ENCODE measurements around the gene CATSPERD.

The CATSPERD gene, protein sequence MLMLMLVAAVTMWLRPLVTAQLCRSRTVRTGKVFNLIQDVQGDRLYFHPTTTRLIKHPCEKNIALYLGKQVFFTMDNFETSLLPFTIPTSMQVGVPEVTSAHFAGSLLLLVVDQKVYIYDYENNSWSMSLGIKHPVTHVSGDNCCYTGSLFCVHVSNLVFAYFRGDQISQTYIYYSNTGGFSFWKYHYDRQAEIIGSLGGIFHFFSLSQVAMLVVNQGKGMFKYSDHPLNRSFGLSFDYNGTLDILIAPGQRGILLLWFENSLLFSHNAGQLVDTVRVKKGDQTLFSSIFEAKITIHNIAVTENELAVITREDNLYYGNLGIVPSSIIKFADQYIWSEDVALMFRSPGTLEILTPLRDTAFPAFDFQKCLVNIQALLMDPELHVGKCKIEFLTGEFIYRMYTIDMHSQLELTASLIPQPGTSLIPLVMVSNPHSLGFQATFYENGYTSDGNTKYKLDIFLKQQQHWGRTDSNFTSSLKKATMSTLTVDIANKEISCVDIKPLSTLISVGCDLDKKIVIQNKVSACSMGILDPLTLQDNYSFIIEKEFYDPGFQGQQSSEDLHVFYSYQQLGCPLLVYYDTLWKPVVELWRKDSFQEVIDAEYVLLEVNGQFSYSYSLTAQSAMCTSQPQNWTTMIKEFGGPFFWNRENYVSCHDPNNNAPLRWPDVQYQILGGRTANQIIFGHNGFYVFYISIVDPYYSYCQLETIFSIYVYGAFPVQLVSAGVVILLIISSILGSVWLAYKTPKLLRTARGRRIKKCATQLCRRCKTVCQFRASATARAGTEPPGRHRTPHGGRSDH

DNA sequence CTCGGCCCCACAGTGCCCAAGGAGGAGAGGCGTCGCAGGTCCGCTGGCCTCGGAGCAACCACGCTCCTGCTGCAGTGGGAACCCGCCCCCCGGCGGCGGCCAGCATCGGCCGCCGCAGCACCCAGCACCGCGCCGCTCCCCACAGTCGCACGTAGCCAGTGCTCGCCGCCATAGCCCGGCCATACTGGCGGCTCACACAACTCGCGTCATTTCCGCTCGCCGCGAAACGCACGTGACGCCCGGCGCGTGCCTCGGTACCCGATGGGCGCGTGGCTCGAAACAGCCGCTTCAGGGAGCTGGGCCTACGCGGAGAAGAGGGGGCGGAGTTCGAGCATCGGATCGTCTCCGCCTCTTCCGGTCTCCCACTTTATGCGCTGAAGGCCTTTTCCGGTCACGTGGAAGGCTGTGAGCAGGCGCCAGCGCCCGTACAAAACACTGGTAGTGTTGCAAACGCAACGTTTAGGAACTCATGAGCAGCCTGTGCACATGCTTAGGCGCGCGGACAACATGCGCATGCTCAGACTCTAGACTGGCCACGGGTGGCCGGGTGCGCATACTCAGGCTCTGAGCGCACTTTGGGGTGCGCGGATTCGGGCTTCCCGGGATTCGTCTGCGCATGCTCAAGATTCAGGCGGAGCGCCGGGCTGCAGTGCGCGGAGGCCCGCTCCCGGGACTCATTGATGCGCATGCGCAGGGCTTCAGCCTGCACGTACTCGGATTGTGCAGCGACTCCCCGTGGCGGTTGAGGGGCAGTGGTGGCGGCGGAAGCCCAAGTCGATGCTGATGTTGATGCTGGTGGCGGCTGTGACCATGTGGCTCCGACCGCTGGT, at the start of gene CATSPERD, which contains the start of gene LONP1:
TSS of gene CATSPERD (plus strand) at position 677 of the 830 bp plus-strand sequence. CDS start at position 778, 101 bp downstream.
TSS of gene LONP1 (minus strand) at position 186 of the 830 bp plus-strand sequence. CDS start at position 172, 14 bp downstream.
- DNase-seq: peak; percentile 100

DNA sequence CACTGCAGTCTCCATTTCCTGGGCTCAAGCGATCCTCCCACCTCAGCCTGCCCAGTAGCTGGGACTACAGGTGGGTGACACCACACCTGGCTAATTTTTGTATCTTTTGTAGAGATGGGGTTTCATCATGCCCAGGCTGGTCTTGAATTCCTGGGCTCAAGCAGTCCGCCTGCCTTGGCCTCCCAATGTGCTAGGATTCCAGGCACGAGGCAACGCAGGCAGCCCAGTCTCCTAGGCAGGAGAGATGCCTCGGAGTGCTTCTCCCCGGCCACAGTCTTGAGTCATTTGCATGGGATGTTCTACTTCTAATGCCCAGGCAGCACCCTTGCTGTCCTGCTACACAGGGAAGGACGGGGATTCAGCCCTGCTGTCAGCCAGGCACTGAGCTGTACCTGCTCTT, 48.8 kb upstream of the CATSPERD start:
- no peak for DNase-seq

DNA sequence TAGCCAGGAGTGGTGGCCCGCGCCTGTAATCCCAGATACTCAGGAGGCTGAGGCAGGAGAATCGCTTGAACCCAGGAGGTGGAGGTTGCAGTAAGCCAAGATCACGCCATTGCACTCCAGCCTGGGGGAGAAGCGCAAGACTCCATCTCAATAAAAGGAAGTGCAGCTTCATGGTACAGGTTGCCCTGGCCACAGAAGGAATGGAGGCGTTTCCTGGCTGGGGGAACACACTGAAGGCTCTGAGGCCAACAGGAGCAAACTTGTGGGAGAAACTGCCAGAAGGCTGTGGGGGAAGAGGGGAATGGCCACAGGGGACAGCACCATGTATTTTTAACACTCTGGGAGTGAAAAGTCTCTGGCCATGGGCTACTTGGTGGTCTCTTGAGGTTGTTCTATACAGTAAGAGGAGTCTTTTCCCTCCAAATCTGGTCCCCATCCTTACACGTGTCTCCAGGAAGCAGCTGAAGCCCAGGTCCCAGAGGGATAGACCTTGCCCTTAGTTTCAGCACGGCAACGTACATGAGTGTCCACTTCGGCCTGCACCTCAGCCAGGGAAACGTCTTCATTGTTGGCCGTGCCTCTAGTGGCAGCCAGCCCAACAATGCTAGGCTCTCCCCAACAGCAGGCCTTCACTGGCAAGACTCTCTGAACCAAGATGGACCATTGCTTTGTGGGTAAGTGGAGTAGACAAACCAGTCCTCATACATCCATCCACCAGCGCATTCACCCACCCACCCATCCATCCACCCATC, 47.6 kb upstream of the CATSPERD start:
- no peak for DNase-seq

DNA sequence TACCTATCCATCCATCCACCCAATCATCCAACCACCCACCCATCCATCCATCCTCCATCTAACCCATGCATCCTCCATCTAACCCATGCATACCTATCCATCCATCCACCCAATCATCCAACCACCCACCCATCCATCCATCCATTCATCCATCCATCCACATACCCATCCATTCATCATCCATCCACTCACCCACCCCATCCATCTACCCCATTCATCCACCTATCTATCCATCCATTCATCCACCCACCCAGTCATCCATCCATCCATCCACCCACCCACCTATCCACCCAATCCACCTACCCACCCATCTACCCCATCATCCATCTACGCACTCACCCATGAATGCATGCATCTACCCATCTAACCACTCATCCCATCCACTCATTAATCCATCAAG, 46.7 kb upstream of the CATSPERD start:
- DNase-seq: no peak

DNA sequence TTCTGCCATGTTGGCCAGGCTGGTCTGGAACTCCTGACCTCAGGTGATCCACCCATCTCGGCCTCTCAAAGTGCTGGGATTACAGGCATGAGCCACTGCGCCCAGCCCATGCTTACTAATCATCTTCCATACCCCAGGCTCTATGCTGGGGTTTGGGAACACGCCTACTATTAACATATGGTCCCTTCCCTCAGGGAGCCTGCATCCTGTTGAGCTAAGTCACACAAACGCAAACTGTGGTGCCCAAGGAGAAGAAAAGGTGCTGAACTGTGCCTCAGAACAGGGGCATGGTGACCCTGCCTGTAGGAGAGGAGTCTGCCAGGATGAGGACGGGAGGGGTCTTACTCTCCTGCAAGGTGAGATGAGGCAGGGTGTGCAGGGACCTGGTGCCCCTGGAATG, 45.7 kb upstream of the CATSPERD start:
- no peak for DNase-seq

DNA sequence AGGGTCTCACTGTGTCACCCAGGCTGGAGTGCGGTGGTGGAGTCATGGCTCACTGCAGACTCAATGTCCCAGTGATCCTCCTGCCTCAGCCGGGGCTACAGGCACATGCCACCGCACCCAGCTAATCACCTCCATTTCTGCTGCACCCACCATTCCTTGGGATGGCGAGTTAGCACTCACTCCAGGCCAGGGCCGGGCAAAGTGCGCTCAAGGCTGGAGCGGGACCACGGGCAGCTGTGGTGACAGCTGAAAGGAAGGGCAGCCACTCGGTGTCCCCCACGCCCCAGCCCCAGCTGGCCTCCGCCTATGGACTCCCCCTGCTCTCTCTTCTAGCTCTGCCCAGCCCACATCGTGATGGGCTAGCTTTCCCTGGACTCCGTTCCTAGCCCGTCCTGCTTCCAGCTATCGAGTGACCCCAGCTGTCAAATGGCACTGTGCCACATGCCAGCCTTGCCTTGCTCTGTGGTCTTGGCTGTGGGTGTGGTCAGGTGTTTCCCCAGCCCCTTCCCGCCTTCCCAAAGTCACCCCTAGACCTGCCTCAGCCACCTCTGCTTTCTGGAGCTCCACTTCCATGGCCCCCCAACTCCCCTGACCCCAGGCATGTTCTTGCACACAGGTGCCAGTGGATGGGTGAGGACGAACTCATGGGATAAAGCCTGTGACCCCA, 44.2 kb upstream of the CATSPERD start:
- DNase-seq: no peak

DNA sequence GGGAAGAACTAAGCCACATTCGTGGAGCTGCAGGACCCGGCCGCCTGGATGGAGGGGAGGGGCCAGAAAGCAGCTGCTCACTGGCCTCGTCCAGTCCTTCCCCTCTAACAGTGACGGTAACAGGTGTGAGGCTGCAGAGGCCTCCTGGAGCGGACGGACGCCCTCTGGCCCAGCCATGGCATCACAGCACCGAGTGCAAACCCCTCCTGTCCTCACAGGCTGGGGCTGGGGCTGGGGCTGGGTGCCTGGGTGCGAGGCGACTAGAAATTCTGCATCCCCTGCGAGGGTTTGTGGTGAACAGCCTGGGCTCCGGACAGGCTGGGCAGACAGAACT, 43.7 kb upstream of the CATSPERD start:
- DNase-seq: no peak

DNA sequence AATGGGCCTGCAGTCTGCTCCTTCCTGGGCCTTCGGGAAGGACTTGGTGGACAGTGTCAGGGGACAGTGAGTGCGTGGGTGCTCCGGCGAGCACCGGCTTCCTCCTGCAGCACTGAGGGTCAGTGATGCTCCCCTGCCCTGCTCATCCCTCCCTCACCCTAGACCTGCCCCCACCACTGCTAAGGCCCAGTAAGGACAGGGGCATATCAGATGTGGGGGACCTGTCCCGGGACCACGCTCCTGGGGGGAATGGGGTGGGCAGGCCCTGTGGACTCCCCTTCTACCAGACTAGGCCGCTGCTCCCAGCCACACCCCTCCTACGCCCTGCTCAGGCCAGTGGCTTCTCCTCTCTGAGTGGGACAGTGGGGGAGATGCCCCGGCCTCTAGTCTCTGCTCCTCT, 43.3 kb upstream of the CATSPERD start:
- no peak for DNase-seq

DNA sequence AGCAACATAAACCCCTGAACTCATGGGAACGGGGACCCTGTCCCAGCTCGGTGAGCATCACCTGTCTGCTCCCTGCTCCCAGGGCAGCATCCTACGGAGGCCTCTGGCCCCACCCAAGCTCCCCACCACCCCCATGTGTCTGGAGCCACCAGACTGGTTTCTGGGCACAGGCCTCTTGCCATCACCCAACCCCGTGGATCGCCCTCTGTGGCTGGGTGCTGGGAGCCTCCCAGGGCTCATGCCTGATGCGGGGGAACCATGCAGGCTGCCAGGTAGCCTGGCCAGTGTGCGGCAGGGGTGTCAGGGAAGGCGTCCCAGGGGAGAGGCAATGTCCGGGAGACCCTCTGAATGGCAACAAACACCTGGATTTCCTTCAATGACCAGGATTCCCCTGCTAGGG, 42.9 kb upstream of the CATSPERD start:
- no peak for DNase-seq

DNA sequence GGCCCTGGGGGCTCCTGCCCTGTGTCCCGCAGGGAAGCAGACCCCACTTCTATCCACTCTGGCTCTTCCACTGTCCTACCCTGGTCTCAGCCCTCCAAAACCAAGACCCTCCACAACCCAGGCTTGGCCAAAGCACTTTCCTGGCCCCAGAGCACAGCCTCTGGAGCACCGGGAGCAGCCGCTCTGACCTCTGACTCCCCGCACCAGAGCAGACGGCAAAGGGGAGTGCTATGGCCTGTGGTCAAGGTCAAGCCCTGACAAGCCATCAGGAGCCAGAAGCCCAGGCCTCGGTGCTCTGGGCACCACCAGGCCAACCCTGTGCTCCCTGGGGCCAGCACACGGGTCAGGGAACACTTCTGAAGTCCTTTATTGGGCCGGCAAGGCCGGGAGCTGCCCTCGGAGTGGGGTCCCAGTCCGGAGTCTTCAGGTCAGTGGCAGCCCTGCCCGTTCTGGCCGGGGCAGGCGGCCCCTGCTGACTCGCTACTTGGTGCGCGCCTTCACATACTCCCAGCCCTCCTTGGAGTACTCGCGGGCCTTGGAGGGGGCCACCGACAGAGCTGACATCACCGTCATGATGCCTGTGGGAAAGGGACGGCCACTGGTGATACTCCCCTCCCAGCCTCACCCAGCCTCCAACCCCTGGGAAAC, 42.2 kb upstream of the CATSPERD start:
- no peak for DNase-seq

DNA sequence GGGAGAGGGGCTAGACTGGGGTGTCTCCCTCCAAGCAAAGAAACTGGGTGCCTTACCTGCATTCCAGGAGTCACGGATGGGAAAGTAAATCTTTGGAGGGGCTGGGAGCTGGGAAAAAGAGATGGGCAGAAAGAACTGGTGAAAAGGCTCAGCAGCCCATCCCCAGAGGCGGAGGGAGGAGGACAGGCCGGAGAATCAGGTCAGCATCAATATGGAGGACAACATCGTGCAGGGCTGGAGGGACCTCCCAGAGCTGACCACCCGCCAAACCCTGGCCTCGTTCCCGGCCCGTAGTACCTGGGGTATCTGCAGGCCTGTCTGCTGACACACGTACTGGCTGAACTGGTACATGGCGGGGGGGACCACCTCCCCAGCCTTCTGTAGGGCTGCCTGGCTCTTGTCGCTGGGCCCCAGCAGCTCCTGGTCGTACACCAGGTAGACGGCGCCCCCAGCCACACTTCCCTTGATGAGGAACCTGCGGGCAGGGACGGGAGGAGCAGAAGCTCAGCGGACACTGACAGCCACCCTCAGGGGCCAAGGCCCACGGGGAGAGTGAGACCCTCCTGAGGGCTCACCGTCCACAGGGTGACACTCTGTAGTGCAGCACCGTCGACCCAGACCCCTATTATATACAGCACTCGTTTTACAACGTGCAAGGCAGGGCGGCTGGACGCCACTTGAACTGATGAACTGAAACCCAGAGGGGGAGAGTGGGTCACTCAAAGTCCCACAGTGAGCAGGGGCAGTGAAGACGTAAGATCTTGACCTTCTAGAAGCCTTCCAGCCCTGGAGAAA, 41.0 kb upstream of the CATSPERD start:
- no peak for DNase-seq

DNA sequence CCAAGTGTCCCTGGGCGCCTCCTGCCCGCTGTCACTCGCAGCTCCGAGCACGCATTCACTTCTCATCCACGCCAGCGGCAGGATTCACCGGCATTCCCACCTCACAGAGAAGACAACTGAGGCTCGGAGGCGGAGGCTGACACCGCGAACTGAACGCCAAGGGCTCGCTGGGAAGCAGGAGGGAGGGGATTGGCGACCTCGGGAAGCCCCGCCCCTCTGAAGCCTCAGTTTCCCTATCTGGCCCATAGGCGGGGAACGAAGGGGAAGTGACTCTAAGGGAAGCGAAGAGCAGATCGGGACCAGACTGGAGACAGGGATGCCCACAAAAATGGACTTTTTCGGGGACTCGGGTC, 40.4 kb upstream of the CATSPERD start:
- DNase-seq: no peak

DNA sequence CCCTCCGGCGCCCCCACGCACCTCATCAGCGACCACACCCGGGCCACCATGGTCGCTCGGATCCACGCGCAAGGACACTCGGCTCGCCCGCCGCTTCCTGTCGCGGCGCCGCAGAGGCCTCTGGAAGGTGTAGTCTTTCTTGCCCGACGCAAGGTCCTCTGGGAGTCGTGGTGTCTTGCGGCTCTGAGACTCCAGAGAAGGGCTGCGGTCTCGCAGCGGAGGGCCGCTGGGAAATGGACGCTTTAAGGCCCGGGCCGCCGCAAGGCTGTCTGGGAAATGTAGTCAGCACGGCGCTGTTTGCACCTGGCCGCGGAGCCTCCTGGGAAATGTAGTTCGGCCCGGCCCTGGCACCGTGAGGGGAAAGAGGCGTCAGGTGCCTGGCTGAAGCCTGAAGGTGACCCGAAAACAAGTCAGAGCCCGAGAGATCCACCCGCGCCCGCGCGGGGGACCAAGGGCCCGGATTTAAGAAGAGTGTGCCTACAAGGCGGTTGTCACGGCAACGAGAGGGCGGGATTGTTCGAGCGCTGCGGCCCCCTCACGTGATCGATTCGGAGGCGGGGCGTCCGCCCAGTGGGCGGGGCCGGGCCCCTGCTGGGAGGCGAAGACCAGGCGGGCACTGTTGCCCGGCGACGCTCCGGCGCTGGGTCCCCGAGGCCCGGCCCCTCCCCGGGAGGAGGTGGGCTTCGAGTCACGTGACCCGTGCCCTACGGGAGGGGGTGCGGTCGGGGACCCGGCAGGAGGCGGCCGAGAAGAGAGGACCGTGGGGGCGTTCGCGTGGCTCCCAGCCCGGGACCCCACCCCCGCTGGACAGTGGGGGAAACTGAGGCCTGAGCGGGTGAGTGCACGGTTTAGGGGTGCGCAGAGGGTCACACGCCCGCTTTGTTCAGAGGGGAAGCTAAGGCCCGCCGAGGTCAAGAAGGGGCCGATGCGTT, 39.7 kb upstream of the CATSPERD start, which contains the start of the genes HSD11B1L and MICOS13:
TSS of gene HSD11B1L (plus strand) at position 591 of the 932 bp plus-strand sequence. CDS start 3,806 bp downstream, outside the sequence.
TSS of gene MICOS13 (minus strand) at position 80 of the 932 bp plus-strand sequence. CDS start at position 50, 30 bp downstream.
- DNase-seq: peak; percentile 100

DNA sequence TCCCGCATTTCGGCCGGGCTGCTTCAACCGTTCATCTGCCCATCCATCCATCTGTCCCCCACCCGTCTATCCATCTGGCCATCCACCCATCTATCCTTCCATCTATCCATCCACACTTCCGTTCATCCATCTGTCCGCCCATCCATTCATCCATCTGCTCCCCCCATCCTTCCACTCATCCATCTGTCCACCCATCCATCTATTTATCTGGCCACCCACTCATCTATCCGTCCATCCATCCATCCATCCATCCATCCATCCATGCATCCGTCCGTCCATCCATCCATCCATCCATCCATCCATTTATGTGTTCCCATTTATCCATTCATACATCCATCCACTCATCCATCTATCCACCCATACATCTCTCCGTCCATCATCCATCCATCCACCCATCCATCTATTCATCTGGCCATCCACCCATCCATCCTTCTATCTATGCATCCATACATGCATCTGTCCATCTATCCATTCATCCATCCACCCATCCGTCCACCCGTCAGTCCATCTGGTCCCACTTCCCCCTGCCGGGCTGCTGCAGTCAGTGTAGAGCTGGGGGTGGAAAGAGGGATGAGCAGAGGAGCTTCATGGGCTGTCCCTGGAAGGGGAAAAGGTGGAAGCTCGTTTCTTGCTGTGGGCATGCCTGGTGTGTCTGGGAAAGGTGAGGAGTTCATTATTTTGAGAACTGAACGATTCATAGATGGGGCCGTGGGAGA, 38.9 kb upstream of the CATSPERD start:
- DNase-seq: no peak

DNA sequence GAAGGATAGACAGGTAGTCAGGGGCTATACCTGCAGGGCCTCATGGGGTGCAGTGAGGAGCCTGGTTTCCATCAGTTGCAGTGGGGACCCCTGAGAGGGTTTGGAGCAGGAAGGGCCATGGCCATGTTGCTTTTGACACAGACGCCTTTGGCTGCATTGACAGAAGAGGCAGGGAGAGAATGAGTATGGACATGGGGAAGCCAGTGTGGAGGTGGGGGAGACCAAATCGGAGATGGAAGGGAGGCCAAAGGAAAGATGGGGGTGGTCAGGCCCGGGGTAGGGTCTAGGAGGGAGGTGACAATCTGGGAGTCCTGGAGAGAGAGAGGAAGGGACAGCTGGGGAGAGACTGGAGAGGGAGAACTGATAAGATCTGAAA, 38.3 kb upstream of the CATSPERD start:
- DNase-seq: no peak

DNA sequence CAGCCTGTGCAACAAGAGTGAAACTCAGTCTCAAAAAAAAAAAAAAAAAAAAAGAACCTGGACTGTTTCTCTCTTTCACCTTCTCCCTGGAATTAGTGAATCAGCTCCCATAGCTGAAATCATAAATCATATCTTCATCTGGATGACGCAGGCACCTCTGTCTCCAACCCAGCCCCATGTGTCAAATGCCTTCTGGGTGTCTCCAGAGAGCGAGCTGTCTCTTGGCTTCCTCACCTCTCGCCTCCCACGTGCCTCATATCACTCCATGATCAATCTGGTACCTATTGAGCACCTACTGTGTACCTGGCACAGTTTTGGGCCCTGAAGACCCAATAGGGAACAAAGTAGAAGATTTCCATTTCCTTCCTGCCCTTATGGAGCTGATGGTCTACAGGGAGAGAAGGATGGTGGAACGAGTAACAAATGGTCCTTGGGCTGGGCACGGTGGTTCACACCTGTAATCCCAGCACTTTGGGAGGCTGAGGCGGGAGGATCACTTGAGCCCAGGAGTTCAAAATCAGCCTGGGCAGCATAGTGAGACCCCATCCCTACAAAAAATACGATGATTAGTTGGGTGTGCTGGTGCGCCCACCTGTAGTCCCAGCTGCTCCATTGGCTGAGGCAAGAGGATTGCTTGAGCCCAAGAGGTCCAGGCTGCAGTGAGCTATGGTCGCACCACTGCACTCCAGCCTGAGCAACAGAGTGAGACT, 37.1 kb upstream of the CATSPERD start:
- DNase-seq: no peak

DNA sequence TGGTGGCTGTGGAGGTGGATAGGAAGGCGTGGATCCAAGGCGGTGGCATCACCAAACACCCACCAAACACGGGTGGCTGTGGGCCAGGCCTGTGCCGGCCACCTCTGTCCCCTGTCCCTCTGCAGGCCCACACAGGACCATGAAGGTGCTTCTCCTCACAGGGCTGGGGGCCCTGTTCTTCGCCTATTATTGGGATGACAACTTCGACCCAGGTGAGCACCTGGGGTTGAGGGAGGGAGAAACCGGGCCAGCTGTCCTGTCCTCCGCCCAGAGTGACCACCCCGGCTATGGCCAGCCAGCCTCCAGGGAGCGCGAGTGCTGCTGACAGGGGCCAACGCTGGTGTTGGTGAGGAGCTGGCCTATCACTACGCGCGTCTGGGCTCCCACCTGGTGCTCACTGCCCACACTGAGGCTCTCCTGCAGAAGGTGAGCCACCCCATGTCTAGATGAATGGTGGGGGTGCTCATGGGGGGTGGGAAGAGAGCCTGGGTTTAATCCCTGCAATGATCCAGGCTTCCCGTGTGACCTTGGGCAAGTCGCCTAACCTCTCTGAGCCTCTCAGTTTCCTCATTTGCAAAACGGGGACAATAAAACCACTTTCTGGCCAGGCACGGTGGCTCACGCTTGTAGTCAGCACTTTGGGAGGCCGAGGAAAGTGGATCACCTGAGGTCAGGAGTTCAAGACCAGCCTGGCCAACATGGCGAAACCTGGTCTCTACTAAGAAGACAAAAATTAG, 35.6 kb upstream of the CATSPERD start:
- DNase-seq: no peak
